Ovary (tissue), 9 donors: ENCODE results near the gene STAT4. TPM values are rescaled to one million over a fixed set of nuclear protein-coding genes. Genes with fewer than 3 reads are reported as not detected.

Experiments
- DNase-seq, 5 donors: peaks; one replicate each; pipeline ENCODE4 v3.0.0-alpha.2; 2019 to 2020
- H3K27ac ChIP-seq, 2 donors: fragments of 200-600 bp; one replicate each; pipeline versions ENCODE4 v1.5.1 to v1.8.0; 2019 to 2022
- H3K27me3 ChIP-seq: fragments of 200-600 bp; one replicate; pipeline ENCODE4 v1.8.0; 2022
- H3K36me3 ChIP-seq: fragments of 200-600 bp; sonication (generic); one replicate; pipeline ENCODE4 v1.5.1; 2019
- H3K4me1 ChIP-seq: one replicate; pipeline ENCODE4 v1.8.1; 2013; ENCODE audit warnings: mild to moderate bottlenecking, moderate library complexity; ENCODE audit not compliant: insufficient read depth
- H3K4me3 ChIP-seq: fragments of 200-600 bp; sonication (generic); one replicate; pipeline ENCODE4 v1.5.1; 2017
- H3K9me3 ChIP-seq, 2 donors: fragments of 200-600 bp in 1 of 2; sonication (generic) in 1 of 2; one replicate each; pipeline versions ENCODE4 v1.5.1 to v1.8.1; 2013 to 2019; ENCODE audit warnings: mild to moderate bottlenecking in 1 of 2, moderate library complexity in 1 of 2
- CTCF ChIP-seq, 3 donors: fragments of 450-650 bp in 2 of 3; fragments of 200-600 bp in 1 of 3; IDR thresholded peaks; one replicate each; pipeline versions ENCODE4 v1.5.1 to v1.8.0; 2016 to 2022; ENCODE audit warnings: antibody characterized with exemption in 3 of 3, mild to moderate bottlenecking in 1 of 3
- EP300 ChIP-seq: sonication (generic); formaldehyde crosslinking; IDR thresholded peaks from one replicate; pipeline ENCODE4 v1.6.1; 2017; ENCODE audit warnings: antibody characterized with exemption
- POLR2A ChIP-seq: fragments of 450-650 bp; IDR thresholded peaks from one replicate; pipeline ENCODE4 v1.6.1; 2017; ENCODE audit warnings: antibody characterized with exemption, mild to moderate bottlenecking, moderate library complexity
- WGBS, 3 donors: extraction: QIAGEN DNeasy Blood & Tissue Kit in 1 of 3; methylation state at CpG; one replicate each; pipeline versions ENCODE4 v1.1.5 to v1.1.7; 2013 to 2017; 5-methylcytosine and 5-hydroxymethylcytosine counted together
- intact Hi-C, 4 donors: fragments of 100-400 bp; cut with DNase I; formaldehyde crosslinking; loops; one replicate each; pipeline versions ENCODE4 v1.11.0 to v1.15.1; 2022 to 2023
- polyA plus RNA-seq, 2 donors: library from polyadenylated mRNA; stranded (reverse); fragments of 200-250 nt in 1 of 2; fragments of 350-450 nt in 1 of 2; fragmentation: Illumina TruSeq in 1 of 2; extraction: RNeasy Lipid Tissue Mini Kit (QIAGEN cat#74804) in 1 of 2; gene quantifications; one replicate each; pipeline ENCODE4 v1.2.3, GENCODE V29; 2013 to 2014
- total RNA-seq, 7 donors: library from RNA; depleted of rRNA in 2 of 7; stranded (reverse); fragments of >200 nt in 2 of 7; fragmentation: NEBNext Ultra II Directional in 3 of 7; extraction: Animal tissue kit (Norgen Biotek cat#: 25700) in 3 of 7; gene quantifications; one replicate each; pipeline versions ENCODE4 v1.1.0 to v1.2.4, GENCODE V29; 2016 to 2023
- donor health status: DM: no; HTN: no; CAD: no; lungs with moderate emphysema.
- donor health status: DM: no; HTN: no; CAD: no.
- donor health status: Bipolar disorder and iron deficiency.
- donor health status: DM: yes; HTN: yes; CAD: no.
- donor health status: DM: no; HTN: no; CAD: no.
- donor health status: DM: yes; HTN: yes; CAD: no.

The STAT4 gene
- total and polyA plus RNA-seq, 9 donors, result 0.52 to 3.6 (median 1.5) TPM

- no peak overlapping the region for H3K4me3 ChIP-seq
- H3K27me3 ChIP-seq, result no peaks in the 10 kb centered on the region
- no peaks in the 10 kb centered on the region for H3K4me1 ChIP-seq
- no peaks in the 10 kb centered on the region for H3K9me3 ChIP-seq
- WGBS, 3 donors, result 87 to 90% (median 89%) methylated on average over 4 of the region's 4 CpGs
- no peak for DNase-seq
- intact Hi-C loops, result no loop called here
- no peak overlapping the region for H3K27ac ChIP-seq
- H3K36me3 ChIP-seq, result no peaks in the 10 kb centered on the region
- TF ChIP-seq POLR2A, result no peak
- TF ChIP-seq CTCF (IDR thresholded peaks at IDR 0.05), result no peak
- no peak for TF ChIP-seq EP300
Measured at GRCh38 chr2:191037351-191037750, 113.4 kb downstream of the STAT4 start.

- no peaks in the 10 kb centered on the region for H3K27me3 ChIP-seq
- intact Hi-C loops, result no loop called here
- no peak for DNase-seq
- H3K4me3 ChIP-seq, result no peak overlapping the region
- H3K27ac ChIP-seq, result no peak overlapping the region
- H3K4me1 ChIP-seq, result no peaks in the 10 kb centered on the region
- no peaks in the 10 kb centered on the region for H3K36me3 ChIP-seq
- TF ChIP-seq CTCF (IDR thresholded peaks at IDR 0.05), result no peak
- no peak for TF ChIP-seq POLR2A
- no peak for TF ChIP-seq EP300
- 85 to 91% (median 91%) methylated on average over 2 of the region's 2 CpGs for WGBS, 3 donors
- H3K9me3 ChIP-seq, result no peaks in the 10 kb centered on the region
Measured at GRCh38 chr2:191036363-191036762, 114.4 kb downstream of the STAT4 start.

- intact Hi-C loops, result no loop called here
- H3K36me3 ChIP-seq, result no peaks in the 10 kb centered on the region
- no peak for TF ChIP-seq EP300
- no peak for TF ChIP-seq CTCF (IDR thresholded peaks at IDR 0.05)
- TF ChIP-seq POLR2A, result no peak
- H3K4me1 ChIP-seq, result no peaks in the 10 kb centered on the region
- DNase-seq, result no peak
- no peak overlapping the region for H3K4me3 ChIP-seq
- H3K9me3 ChIP-seq, result no peaks in the 10 kb centered on the region
- 84 to 85% (median 84%) methylated on average over 8 of the region's 8 CpGs for WGBS, 3 donors
- H3K27me3 ChIP-seq, result no peaks in the 10 kb centered on the region
- H3K27ac ChIP-seq, result no peak overlapping the region
Measured at GRCh38 chr2:191032588-191033429, 118.0 kb downstream of the STAT4 start.

GRCh38 chr2:191031256-191031655, 119.5 kb downstream of the STAT4 start:
- Histone ChIP-seq H3K9me3 (no peaks in the 10 kb centered on the region), H3K36me3 (no peaks in the 10 kb centered on the region), H3K4me3 (no peak overlapping the region), H3K4me1 (no peaks in the 10 kb centered on the region), H3K27ac (no peak overlapping the region), H3K27me3 (no peaks in the 10 kb centered on the region)
- TF ChIP-seq EP300 (no peak), POLR2A (no peak), CTCF (IDR thresholded peaks at IDR 0.05) (no peak)
- intact Hi-C loops, result no loop called here
- WGBS, 3 donors, result 12 to 42% (median 15%) methylated on average over 2 of the region's 2 CpGs
- no peak for DNase-seq
